ENCODE results near the gene FBN1.

The FBN1 gene

GRCh38 chr15:48652510-48653076, 7.1 kb upstream of the FBN1 start:
- H3K4me3 ChIP-seq (ENCODE audit: low read depth, low read length) = no peak overlapping the region

GRCh38 chr15:48650931-48651330, 5.4 kb upstream of the FBN1 start:
- H3K4me3 ChIP-seq (ENCODE audit: low read depth, low read length) = no peak overlapping the region

- no peak overlapping the region for H3K4me3 ChIP-seq (ENCODE audit: low read depth, low read length)
These were observed 2.5 kb upstream of the FBN1 start for GRCh38 chr15:48647962-48648361.

- peak overlapping the region; percentile 55 for H3K4me3 ChIP-seq (ENCODE audit: low read depth, low read length)
These were observed 822 bp upstream of the FBN1 start for GRCh38 chr15:48646331-48646730.

- peak overlapping the region; percentile 55 for H3K4me3 ChIP-seq (ENCODE audit: low read depth, low read length)
These were observed 517 bp downstream of the FBN1 start for GRCh38 chr15:48644827-48645557.

GRCh38 chr15:48644467-48644826, 1.1 kb downstream of the FBN1 start:
- peak overlapping the region; percentile 55 for H3K4me3 ChIP-seq (ENCODE audit: low read depth, low read length)

GRCh38 chr15:48643776-48644466, 1.6 kb downstream of the FBN1 start:
- H3K4me3 ChIP-seq (ENCODE audit: low read depth, low read length) = peak overlapping the region; percentile 55

- no peak overlapping the region for H3K4me3 ChIP-seq (ENCODE audit: low read depth, low read length)
These were observed 2.3 kb downstream of the FBN1 start for GRCh38 chr15:48643206-48643605.

GRCh38 chr15:48642795-48643194, 2.7 kb downstream of the FBN1 start:
- no peak overlapping the region for H3K4me3 ChIP-seq (ENCODE audit: low read depth, low read length)

- no peak overlapping the region for H3K4me3 ChIP-seq (ENCODE audit: low read depth, low read length)
These were observed 4.1 kb downstream of the FBN1 start for GRCh38 chr15:48641416-48641815.

- no peak overlapping the region for H3K4me3 ChIP-seq (ENCODE audit: low read depth, low read length)
These were observed 6.5 kb downstream of the FBN1 start for GRCh38 chr15:48638963-48639362.

GRCh38 chr15:48637639-48638038, 7.9 kb downstream of the FBN1 start:
- no peak overlapping the region for H3K4me3 ChIP-seq (ENCODE audit: low read depth, low read length)

GRCh38 chr15:48636511-48636910, 9.0 kb downstream of the FBN1 start:
- no peak overlapping the region for H3K4me3 ChIP-seq (ENCODE audit: low read depth, low read length)

GRCh38 chr15:48634893-48635292, 10.6 kb downstream of the FBN1 start:
- no peak overlapping the region for H3K4me3 ChIP-seq (ENCODE audit: low read depth, low read length)

GRCh38 chr15:48634096-48634495, 11.4 kb downstream of the FBN1 start:
- H3K4me3 ChIP-seq (ENCODE audit: low read depth, low read length) = no peak overlapping the region

- H3K4me3 ChIP-seq (ENCODE audit: low read depth, low read length) = no peak overlapping the region
These were observed 12.9 kb downstream of the FBN1 start for GRCh38 chr15:48632651-48633050.

GRCh38 chr15:48631176-48631770, 14.2 kb downstream of the FBN1 start:
- H3K4me3 ChIP-seq (ENCODE audit: low read depth, low read length) = no peak overlapping the region

GRCh38 chr15:48630245-48630644, 15.3 kb downstream of the FBN1 start:
- H3K4me3 ChIP-seq (ENCODE audit: low read depth, low read length) = no peak overlapping the region

GRCh38 chr15:48628832-48629231, 16.7 kb downstream of the FBN1 start:
- H3K4me3 ChIP-seq (ENCODE audit: low read depth, low read length) = no peak overlapping the region

- no peak overlapping the region for H3K4me3 ChIP-seq (ENCODE audit: low read depth, low read length)
These were observed 18.1 kb downstream of the FBN1 start for GRCh38 chr15:48627260-48627940.

GRCh38 chr15:48625126-48625525, 20.4 kb downstream of the FBN1 start:
- H3K4me3 ChIP-seq (ENCODE audit: low read depth, low read length) = no peak overlapping the region

Data from iPS-11a (cell line).